SU-DHL-6 (cell line): ENCODE data around the gene KCNC1.

Experiments used
- H2AFZ ChIP-seq: fragments of 200-600 bp; sonication (generic); 2 replicates; pipeline ENCODE4 v1.6.1; 2014; ENCODE audit warnings: low read depth, mild to moderate bottlenecking, moderate library complexity, mixed read lengths, antibody characterized with exemption, low read length; ENCODE audit not compliant: severe bottlenecking
- H3F3A ChIP-seq: fragments of 200-600 bp; shearing (Covaris generic); 2 replicates; pipeline ENCODE4 v1.6.0; 2016; ENCODE audit warnings: antibody characterized with exemption, mild to moderate bottlenecking; ENCODE audit not compliant: insufficient read depth
- H3K27ac ChIP-seq: fragments of 200-600 bp; sonication (generic); 2 replicates; pipeline ENCODE4 v1.5.1; 2016; ENCODE audit warnings: low read depth, mild to moderate bottlenecking, low read length, moderate library complexity, mixed read lengths
- H3K27me3 ChIP-seq: fragments of 200-600 bp; sonication (generic), shearing (Covaris generic); 2 replicates; pipeline ENCODE4 v1.6.0; 2014; ENCODE audit warnings: mild to moderate bottlenecking, low read length
- H3K36me3 ChIP-seq: fragments of 200-600 bp; sonication (generic); 2 replicates; pipeline ENCODE4 v1.6.1; 2014; ENCODE audit warnings: mild to moderate bottlenecking, low read length, mixed read lengths
- H3K4me2 ChIP-seq: fragments of 300-600, 200-600 bp; shearing (Covaris generic), sonication (generic); 2 replicates; pipeline ENCODE4 v1.6.0; 2014; ENCODE audit warnings: low read length, low read depth, mild to moderate bottlenecking; ENCODE audit not compliant: poor library complexity, severe bottlenecking
- H3K4me3 ChIP-seq: fragments of 200-600 bp; sonication (generic); 2 replicates; pipeline ENCODE4 v1.5.1; 2014; ENCODE audit warnings: antibody characterized with exemption, low read length, mild to moderate bottlenecking, mixed read lengths; ENCODE audit not compliant: insufficient read depth, poor library complexity, severe bottlenecking
- H3K79me2 ChIP-seq: fragments of 200-600 bp; sonication (generic); 2 replicates; pipeline ENCODE4 v1.6.1; 2014; ENCODE audit warnings: mild to moderate bottlenecking, low read length, moderate library complexity; ENCODE audit not compliant: insufficient read depth
- H3K9ac ChIP-seq: fragments of 200-600 bp; sonication (generic); 2 replicates; pipeline ENCODE4 v1.7.0; 2014; ENCODE audit warnings: mild to moderate bottlenecking, low read length
- H3K9me2 ChIP-seq: fragments of 200-600 bp; sonication (generic); replicated peaks from 2 replicates; pipeline ENCODE4 v1.6.1; 2014; ENCODE audit warnings: low read length; ENCODE audit not compliant: insufficient read depth
- H3K9me3 ChIP-seq: fragments of 200-600 bp; sonication (generic); 2 replicates; pipeline ENCODE4 v1.6.1; 2014; ENCODE audit warnings: low read length, mixed read lengths; ENCODE audit not compliant: insufficient read depth
- H4K20me1 ChIP-seq: fragments of 200-600 bp; sonication (generic); 2 replicates; pipeline ENCODE4 v1.6.1; 2014; ENCODE audit warnings: low read depth, mild to moderate bottlenecking, antibody characterized with exemption, low read length, moderate library complexity, mixed read lengths
- CTCF ChIP-seq: fragments of 200-600 bp; sonication (generic); IDR thresholded peaks from one replicate; pipeline ENCODE4 v1.5.1; 2017; ENCODE audit warnings: antibody characterized with exemption, mild to moderate bottlenecking, low read length, moderate library complexity; ENCODE audit not compliant: insufficient read depth, poor library complexity, severe bottlenecking
- EZH2phosphoT487 ChIP-seq: fragments of 200-600 bp; sonication (generic), shearing (Covaris generic); conservative IDR thresholded peaks from 2 replicates; pipeline ENCODE4 v1.6.1; 2018; ENCODE audit warnings: mild to moderate bottlenecking, antibody characterized with exemption, low read length, moderate library complexity, mixed read lengths

Gene KCNC1

GRCh38 chr11:17744151-17744940 is 9.8 kb downstream of the KCNC1 start:
- TF ChIP-seq CTCF (no peak), EZH2phosphoT487 (no peak)
- Histone ChIP-seq H4K20me1 (no peaks in the 10 kb centered on the region), H3K79me2 (no peaks in the 10 kb centered on the region), H2AFZ (no peak overlapping the region), H3K4me3 (no peak overlapping the region), H3K4me2 (no peak overlapping the region), H3K27ac (no peak overlapping the region), H3F3A (no peaks in the 10 kb centered on the region), H3K9ac (no peak overlapping the region), H3K9me3 (no peaks in the 10 kb centered on the region), H3K9me2 (no peaks in the 10 kb centered on the region), H3K27me3 (no peaks in the 10 kb centered on the region), H3K36me3 (no peaks in the 10 kb centered on the region)

GRCh38 chr11:17745023-17745772 is 10.6 kb downstream of the KCNC1 start:
- Histone ChIP-seq H4K20me1 (no peaks in the 10 kb centered on the region), H3K9me3 (no peaks in the 10 kb centered on the region), H3K27ac (no peak overlapping the region), H3K36me3 (no peaks in the 10 kb centered on the region), H3K4me2 (no peak overlapping the region), H3K79me2 (no peaks in the 10 kb centered on the region), H3K9me2 (no peaks in the 10 kb centered on the region), H2AFZ (no peak overlapping the region), H3F3A (no peaks in the 10 kb centered on the region), H3K27me3 (no peaks in the 10 kb centered on the region), H3K4me3 (no peak overlapping the region), H3K9ac (no peak overlapping the region)
- no peak for TF ChIP-seq EZH2phosphoT487
- TF ChIP-seq CTCF, result no peak

GRCh38 chr11:17746096-17746495 is 11.5 kb downstream of the KCNC1 start:
- Histone ChIP-seq H3F3A (no peaks in the 10 kb centered on the region), H4K20me1 (no peaks in the 10 kb centered on the region), H3K79me2 (no peaks in the 10 kb centered on the region), H3K4me3 (no peak overlapping the region), H3K36me3 (no peaks in the 10 kb centered on the region), H3K27me3 (no peaks in the 10 kb centered on the region), H2AFZ (no peak overlapping the region), H3K9me3 (no peaks in the 10 kb centered on the region), H3K9me2 (no peaks in the 10 kb centered on the region), H3K9ac (no peak overlapping the region), H3K4me2 (no peak overlapping the region), H3K27ac (no peak overlapping the region)
- TF ChIP-seq CTCF, result no peak
- no peak for TF ChIP-seq EZH2phosphoT487
